ENCODE measurements around the gene CABLES1.
"Not testable (repeated sequence)": the region's sequence is repeated elsewhere in the genome, so short reads cannot be mapped to it uniquely, and the experiment has no call there.

The CABLES1 gene

GRCh38 chr18:23227726-23228070 lies 92.4 kb downstream of the CABLES1 start:
- DNase-seq = peak; percentile 76

DNA sequence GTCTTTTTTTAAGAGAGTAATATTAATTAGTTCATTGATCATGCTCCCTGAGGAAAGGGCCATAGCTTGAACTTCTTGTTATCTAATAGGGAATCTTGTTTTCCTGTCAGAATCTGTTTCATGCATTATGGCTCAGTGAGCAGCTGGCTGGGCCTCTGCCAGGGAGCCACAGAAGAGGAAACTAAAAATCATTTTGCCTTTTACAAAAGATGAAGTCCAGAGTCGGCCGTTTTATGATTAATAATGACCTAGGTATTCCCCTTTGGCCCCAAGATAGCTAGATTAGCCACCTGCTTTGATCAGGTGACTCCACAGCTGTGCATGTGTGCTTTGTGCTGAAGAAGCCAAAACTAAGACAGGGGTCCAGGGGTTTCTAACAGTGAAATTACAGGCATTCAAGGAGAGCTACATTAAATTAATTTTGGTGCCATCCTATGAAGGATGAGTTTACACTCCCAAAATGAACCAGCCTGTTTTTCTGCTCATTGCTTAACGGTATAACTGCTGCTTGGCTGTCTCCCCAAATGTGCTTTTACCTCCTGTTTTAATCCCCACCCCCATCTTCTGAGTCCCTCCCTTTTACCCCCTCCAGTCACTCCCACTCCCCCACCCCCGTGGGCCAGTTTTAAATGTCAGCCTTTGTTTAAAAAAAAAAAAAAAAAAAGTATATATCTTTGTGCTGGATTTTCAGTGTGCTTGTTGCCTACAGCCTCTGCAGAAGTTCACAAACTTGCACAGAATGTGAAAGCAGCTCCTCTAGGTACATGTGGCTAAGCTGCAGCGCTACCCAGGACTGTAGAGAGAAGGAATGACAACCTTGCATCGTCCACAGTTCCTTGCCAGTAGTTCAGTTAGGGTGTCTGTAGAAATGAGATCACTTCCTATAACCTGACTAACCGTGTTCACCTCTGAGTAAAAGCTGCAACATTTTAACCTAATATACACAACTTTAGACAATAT lies 93.1 kb downstream of the CABLES1 start:
- no peak for DNase-seq

DNA sequence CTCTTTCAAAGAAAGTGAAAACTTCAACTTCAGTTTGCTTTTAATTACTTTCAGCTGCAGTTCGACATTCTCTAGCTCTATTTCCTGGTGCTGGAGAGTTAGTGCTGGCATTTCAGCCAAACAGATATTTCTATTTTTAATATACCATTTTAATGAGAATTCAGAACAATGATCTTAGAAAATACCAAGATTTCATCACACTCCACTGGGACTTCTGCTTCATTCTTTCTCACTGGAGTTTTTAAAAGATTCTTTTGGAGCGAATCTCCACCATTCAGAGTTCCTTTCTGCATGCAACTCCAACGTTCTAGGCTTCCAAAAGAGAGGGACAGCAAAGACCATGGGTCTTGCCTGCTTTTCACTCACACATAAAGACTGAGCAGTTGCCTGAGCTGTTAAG lies 94.2 kb downstream of the CABLES1 start:
- no peak for DNase-seq

- no peak for DNase-seq
These were observed 95.4 kb downstream of the CABLES1 start for GRCh38 chr18:23230686-23231085.

- DNase-seq = no peak
These were observed 96.2 kb downstream of the CABLES1 start for GRCh38 chr18:23231340-23232021.

GRCh38 chr18:23232331-23232730 lies 97.0 kb downstream of the CABLES1 start:
- DNase-seq = no peak

DNA sequence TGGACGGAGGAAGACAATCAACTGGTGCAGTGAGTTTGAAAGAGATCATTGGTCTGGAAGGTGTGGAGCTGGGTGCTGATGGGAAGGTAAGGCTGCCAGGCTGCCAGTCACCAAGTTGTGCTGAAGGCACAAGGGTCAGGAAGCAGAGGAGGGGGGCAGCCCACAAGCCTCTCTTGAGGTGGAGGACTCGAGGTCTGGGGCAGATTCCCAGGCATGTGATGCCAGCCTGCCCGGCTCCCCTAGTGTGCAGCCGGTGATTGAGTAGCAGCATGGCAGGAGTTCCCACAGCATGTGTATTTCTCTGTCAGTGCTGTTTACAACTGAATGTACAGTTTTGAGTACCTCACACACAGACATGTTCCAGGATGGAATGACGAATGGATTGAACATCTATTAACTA lies 99.3 kb downstream of the CABLES1 start:
- no peak for DNase-seq

GRCh38 chr18:23235336-23235735 lies 100.1 kb downstream of the CABLES1 start:
- DNase-seq = no peak

DNA sequence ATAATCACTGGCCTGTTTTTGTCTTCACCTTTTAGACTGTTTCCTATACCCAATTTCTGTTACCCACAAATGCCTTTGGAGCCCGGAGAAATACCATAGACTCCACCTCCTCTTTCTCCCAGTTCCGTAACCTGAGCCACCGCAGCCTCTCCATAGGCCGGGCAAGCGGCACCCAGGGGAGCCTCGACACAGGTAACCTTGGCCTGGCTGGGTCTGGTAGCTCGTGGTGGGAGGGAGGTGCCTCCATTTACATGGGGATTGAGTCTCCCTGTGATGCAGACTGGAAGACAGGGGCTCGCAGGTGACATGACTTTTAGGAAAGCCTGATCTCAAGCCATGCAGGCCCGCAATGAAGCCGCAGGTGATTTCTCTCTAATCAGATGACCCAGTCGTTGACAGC lies 100.6 kb downstream of the CABLES1 start:
- DNase-seq = no peak

DNA sequence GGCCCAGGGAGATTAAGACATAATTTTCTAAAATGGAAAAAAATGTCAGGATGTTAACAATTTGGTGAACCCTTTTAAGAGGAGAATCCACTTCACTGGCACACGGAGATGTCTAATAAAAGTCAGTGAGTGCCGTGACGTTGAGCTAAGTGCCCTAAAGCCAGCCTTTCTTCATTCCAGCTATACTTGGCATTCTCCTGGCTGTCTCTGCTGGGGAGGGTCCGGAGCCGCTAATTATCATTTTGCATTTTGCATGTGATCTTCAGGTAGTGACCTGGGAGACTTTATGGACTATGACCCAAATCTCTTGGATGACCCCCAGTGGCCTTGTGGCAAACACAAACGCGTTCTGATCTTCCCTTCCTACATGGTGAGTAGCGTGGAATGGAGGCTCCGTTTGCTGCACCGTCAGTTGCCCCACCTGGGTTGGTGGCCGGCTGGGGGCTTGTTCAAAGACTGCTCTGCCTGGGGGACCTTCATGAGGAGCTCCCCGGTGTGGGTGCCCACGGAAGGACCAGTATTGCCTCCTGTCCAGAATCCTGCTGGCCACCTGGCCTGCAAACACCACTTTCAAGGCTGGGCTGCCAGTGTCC lies 101.7 kb downstream of the CABLES1 start:
- no peak for DNase-seq

GRCh38 chr18:23237524-23238151 lies 102.4 kb downstream of the CABLES1 start:
- DNase-seq = no peak

DNA sequence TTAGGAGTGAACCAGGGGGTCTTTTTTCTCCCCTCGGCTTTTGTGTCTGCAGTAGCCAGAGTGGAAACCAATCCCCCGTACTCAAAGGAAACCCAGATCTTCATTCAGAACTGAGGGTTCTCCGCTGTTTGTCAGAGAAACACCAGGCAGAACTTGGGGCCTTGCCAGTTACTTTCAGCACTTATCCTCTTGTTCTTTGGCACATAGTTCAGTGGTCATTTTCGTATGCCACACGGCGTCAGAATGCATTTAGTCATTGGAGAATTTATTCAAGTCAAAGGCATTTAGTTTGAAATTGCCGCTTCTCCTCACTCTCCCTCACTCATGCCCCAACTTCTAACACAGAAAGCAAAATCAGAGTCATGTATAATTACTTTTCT lies 102.9 kb downstream of the CABLES1 start:
- DNase-seq = no peak

- no peak for DNase-seq
These were observed 103.5 kb downstream of the CABLES1 start for GRCh38 chr18:23238651-23239349.

DNA sequence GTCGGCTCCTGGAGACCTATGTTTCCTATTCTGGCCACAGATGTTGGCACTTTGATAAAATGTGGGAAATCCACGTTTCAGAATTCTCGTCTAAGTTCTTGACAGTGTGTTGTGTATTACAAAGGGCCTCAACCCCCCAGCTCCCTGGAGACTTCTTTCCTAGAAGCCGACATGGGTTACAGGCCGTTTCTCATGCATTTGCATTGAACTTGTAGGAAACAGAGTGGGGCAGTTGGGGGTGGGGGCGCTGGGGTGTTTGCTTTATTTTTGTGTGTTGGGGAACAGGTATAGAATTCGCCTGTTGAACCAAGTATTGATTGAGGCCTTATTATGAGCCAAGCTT lies 104.0 kb downstream of the CABLES1 start:
- no peak for DNase-seq

DNA sequence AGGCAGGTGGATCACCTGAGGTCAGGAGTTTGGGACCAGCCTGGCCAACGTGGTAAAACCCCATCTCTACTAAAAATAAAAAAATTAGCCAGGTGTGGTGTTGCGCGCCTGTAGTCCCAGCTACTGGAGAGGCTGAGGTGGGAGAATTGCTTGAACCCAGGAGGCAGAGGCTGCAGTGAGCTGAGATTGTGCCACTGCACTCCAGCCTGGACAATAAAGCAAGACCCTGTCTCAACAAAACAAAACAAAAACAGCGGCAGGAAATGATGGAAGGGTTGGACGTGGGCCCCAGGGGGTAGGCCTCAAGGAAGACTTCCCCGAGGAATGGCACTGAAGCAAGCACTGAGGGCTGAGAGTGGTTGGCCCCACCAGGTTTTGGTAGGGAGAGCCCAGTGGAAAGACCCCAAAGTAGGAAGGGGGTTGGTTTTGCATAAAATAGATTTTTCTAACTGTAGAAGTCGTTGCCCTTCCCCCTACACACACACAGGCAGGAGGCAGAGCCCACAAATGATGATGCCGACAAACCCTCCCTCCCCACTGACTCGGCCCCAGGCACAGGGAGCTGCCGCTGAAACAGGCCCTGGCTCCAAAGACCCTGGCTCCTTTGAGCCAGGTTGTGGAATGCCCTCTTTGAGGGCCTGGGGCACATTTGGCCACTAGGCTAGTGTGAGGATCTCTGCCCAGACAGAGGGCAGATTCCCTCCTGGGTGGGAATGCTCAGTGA lies 104.8 kb downstream of the CABLES1 start:
- DNase-seq = no peak

GRCh38 chr18:23240609-23240930 lies 105.3 kb downstream of the CABLES1 start:
- DNase-seq = no peak

DNA sequence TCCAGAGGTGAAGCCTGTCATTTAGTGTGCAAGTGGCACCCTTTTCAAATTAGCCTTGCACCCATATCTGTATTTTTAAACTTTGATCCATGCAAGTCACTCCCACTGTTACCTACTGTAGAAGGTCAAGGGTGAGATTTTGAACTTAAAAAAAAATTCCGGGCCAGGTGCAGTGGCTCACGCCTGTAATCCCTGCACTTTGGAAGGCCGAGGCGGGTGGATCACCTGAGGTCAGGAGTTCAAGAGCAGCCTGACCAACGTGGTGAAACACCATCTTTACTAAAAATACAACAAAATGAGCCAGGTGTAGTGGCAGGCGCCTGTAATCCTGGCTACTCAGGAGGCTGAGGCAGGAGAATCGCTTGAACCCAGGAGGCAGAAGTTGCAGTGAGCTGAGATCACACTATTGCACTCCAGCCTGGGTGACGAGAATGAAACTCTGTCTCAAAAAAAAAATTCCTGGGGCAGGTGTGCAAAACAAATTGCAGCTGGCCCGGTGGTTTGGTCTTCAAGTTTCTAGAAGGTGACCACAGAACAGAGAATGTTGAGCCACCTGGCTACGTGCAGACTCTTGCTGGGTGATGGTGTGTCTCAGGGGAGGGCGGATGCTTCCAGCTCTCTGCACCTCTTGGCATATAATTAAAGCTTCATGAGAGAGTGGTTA lies 106.7 kb downstream of the CABLES1 start:
- not testable (repeated sequence) for DNase-seq

DNA sequence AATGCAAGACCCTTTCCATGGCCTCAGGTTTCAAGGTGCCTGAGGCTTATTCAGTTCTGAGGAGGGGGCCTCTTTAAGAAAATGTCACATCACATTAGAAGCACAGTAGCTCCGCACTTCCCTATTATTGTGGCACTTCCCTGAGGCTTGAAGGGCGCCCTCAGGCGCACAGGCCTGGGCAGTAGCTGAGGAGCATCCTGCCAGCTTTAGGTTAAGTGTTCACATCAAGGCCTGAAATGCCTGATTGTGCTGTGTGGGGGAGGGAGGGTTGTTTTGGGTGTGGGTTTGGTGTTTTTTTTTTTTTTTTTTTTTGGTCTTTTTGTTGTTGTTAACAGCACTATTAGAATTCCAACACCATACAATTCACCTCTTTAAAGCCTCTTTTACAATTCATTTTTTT lies 107.9 kb downstream of the CABLES1 start:
- DNase-seq = no peak

GRCh38 chr18:23243816-23244215 lies 108.5 kb downstream of the CABLES1 start:
- no peak for DNase-seq

DNA sequence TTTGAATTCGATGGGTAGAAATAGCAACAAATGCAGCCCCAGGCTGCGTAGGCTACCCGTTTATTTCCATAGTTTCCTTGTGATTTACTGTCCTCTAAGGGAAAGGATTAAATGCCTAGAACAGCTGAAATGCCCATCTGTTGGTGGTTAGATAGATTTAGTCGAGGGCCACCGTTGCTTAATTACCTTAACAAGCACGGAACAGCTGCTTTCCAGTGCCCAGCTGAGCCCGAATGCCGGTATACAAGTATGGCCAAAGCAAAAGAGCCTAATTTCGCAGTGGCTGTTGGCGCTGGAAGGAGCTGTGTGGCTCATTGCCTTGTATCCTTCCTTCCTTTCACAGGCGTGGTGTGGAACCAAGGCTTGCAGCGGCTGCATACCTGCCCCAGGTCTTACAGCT lies 109.1 kb downstream of the CABLES1 start:
- DNase-seq = peak; percentile 98

- no peak for DNase-seq
These were observed 110.2 kb downstream of the CABLES1 start for GRCh38 chr18:23245461-23245860.

GRCh38 chr18:23247331-23247730 lies 112.0 kb downstream of the CABLES1 start:
- DNase-seq = no peak

Data from NCI-H524 treated with DMSO at 0.1 percent for 48 hours (cell line).